IMR-90 (cell line): Measurements from ENCODE around the gene DNAH3. TPM values are rescaled to one million over a fixed set of nuclear protein-coding genes. Genes with fewer than 3 reads are reported as not detected.

ENCODE experiments used
- ATAC-seq: fragments of 200-7000 bp; cut with Tn5 transposase; 2 replicates; pipeline ENCODE4 v1.9.1; 2020; ENCODE audit warnings: low read depth, mild to moderate bottlenecking, moderate library complexity
- BruUV-seq: library from RNA; stranded (reverse); fragments of 400-500 nt; replicated peaks from 2 replicates; lab custom pipeline; 2021; lab: Mats Ljungman, UMichigan
- CTCF ChIA-PET: fragments of 300-600 bp; formaldehyde crosslinking; extraction: SDS; loops from one replicate; lab custom pipeline; 2021; ENCODE audit warnings: antibody characterized with exemption; lab: Yijun Ruan, JAX
- POLR2A ChIA-PET: fragments of 300-600 bp; sonication (Branson Sonifier 250); formaldehyde crosslinking; loops from one replicate; lab custom pipeline; 2022; ENCODE audit warnings: antibody characterized with exemption; ENCODE audit not compliant: unreplicated experiment; lab: Charles Lee
- DNase-seq: peaks from one replicate; pipeline ENCODE4 v3.0.0; 2013
- H2AFZ ChIP-seq: replicated peaks from 2 replicates; pipeline ENCODE3; 2013; ENCODE audit warnings: low read length, mild to moderate bottlenecking; ENCODE audit not compliant: poor library complexity
- H2AK5ac ChIP-seq: 2 replicates; pipeline ENCODE4 v1.6.1; 2013; ENCODE audit warnings: low read depth, low read length, inconsistent platforms
- H2AK9ac ChIP-seq: replicated peaks from 2 replicates; pipeline ENCODE3; 2013; ENCODE audit warnings: mild to moderate bottlenecking, low read depth, low read length, moderate library complexity; ENCODE audit not compliant: poor library complexity
- H2BK120ac ChIP-seq: 2 replicates; pipeline ENCODE4 v1.6.1; 2013; ENCODE audit warnings: low read depth, low read length, inconsistent platforms
- H2BK15ac ChIP-seq: 3 replicates; pipeline ENCODE4 v1.6.1; 2013; ENCODE audit warnings: low read depth, low read length, inconsistent platforms
- H2BK20ac ChIP-seq: 2 replicates; pipeline ENCODE4 v1.6.1; 2013; ENCODE audit warnings: low read depth, mild to moderate bottlenecking, inconsistent platforms, low read length, moderate library complexity
- H2BK5ac ChIP-seq: 2 replicates; pipeline ENCODE4 v1.6.1; 2013; ENCODE audit warnings: mild to moderate bottlenecking, low read depth, low read length, inconsistent platforms; ENCODE audit not compliant: poor library complexity, severe bottlenecking
- H3K14ac ChIP-seq: replicated peaks from 2 replicates; pipeline ENCODE4 v1.6.1; 2013; ENCODE audit warnings: low read depth, low read length, inconsistent platforms
- H3K18ac ChIP-seq: 2 replicates; pipeline ENCODE4 v1.6.1; 2013; ENCODE audit warnings: low read depth, low read length, control low read depth
- H3K23ac ChIP-seq: 2 replicates; pipeline ENCODE4 v1.6.1; 2013; ENCODE audit warnings: low read depth, low read length, inconsistent platforms
- H3K27ac ChIP-seq: 2 replicates; pipeline ENCODE4 v1.5.1; 2013; ENCODE audit warnings: mild to moderate bottlenecking, control low read depth, low read length; ENCODE audit not compliant: insufficient read depth
- H3K27me3 ChIP-seq: 2 replicates; pipeline ENCODE4 v1.6.1; 2013; ENCODE audit warnings: low read length; ENCODE audit not compliant: control insufficient read depth, insufficient read depth
- H3K36me3 ChIP-seq: 2 replicates; pipeline ENCODE4 v1.6.1; 2013; ENCODE audit warnings: low read length, mixed read lengths; ENCODE audit not compliant: control insufficient read depth, insufficient read depth
- H3K4ac ChIP-seq: 2 replicates; pipeline ENCODE4 v1.6.1; 2013; ENCODE audit warnings: low read depth, low read length, inconsistent platforms
- H3K4me1 ChIP-seq: 2 replicates; pipeline ENCODE4 v1.6.1; 2013; ENCODE audit warnings: low read length, mixed read lengths; ENCODE audit not compliant: control insufficient read depth, insufficient read depth
- H3K4me2 ChIP-seq: 2 replicates; pipeline ENCODE4 v1.6.1; 2013; ENCODE audit warnings: low read depth, mild to moderate bottlenecking, control low read depth, low read length, moderate library complexity
- H3K4me3 ChIP-seq: 2 replicates; pipeline ENCODE4 v1.5.1; 2013; ENCODE audit warnings: low read depth, mild to moderate bottlenecking, control low read depth, low read length, moderate library complexity; ENCODE audit not compliant: insufficient read depth
- H3K56ac ChIP-seq: 2 replicates; pipeline ENCODE4 v1.6.1; 2013; ENCODE audit warnings: low read length, inconsistent platforms; ENCODE audit not compliant: insufficient read depth; ENCODE audit errors: extremely low read depth
- H3K79me1 ChIP-seq, 2 experiments: 2 replicates each; pipeline ENCODE4 v1.6.1; 2013; ENCODE audit warnings: low read length in 2 of 2, inconsistent platforms in 1 of 2, low read depth in 1 of 2
- H3K9ac ChIP-seq: 2 replicates; pipeline ENCODE4 v1.6.1; 2013; ENCODE audit warnings: low read depth, low read length, control low read depth
- H3K9me1 ChIP-seq: 2 replicates; pipeline ENCODE4 v1.6.1; 2013; ENCODE audit warnings: low read length, inconsistent platforms; ENCODE audit not compliant: insufficient read depth
- H3K9me3 ChIP-seq: 2 replicates; pipeline ENCODE4 v1.6.1; 2013; ENCODE audit warnings: low read length; ENCODE audit not compliant: control insufficient read depth, insufficient read depth
- H4K20me1 ChIP-seq: 2 replicates; pipeline ENCODE4 v1.6.1; 2013; ENCODE audit warnings: low read length, inconsistent platforms; ENCODE audit not compliant: insufficient read depth
- H4K5ac ChIP-seq: 2 replicates; pipeline ENCODE4 v1.6.1; 2013; ENCODE audit warnings: mild to moderate bottlenecking, low read depth, low read length, control low read depth
- H4K8ac ChIP-seq, 2 experiments: 2 replicates each; pipeline ENCODE4 v1.6.1; 2013; ENCODE audit warnings: low read depth in 2 of 2, low read length in 2 of 2, control low read depth in 1 of 2, inconsistent platforms in 1 of 2
- H4K91ac ChIP-seq: 2 replicates; pipeline ENCODE4 v1.6.1; 2013; ENCODE audit warnings: low read depth, low read length, inconsistent platforms; ENCODE audit not compliant: insufficient read depth
- BHLHE40 ChIP-seq: fragments of 150-350 bp; IDR thresholded peaks from 2 replicates; pipeline ENCODE4 v1.6.1; 2016; ENCODE audit warnings: mild to moderate bottlenecking, low read depth, low read length
- CEBPB ChIP-seq: IDR thresholded peaks from 2 replicates; pipeline ENCODE4 v1.6.1; 2012; ENCODE audit warnings: low read depth, low read length, improper control_type of control experiment
- CHD1 ChIP-seq: IDR thresholded peaks from 2 replicates; pipeline ENCODE4 v1.6.1; 2012; ENCODE audit warnings: low read depth, low read length, improper control_type of control experiment
- FOS ChIP-seq: fragments of 150-350 bp; IDR thresholded peaks from 2 replicates; pipeline ENCODE4 v1.6.1; 2016; ENCODE audit warnings: low read depth, low read length
- MAFK ChIP-seq: IDR thresholded peaks from 2 replicates; pipeline ENCODE4 v1.6.1; 2012; ENCODE audit warnings: low read depth, low read length, improper control_type of control experiment
- MAZ ChIP-seq: IDR thresholded peaks from 2 replicates; pipeline ENCODE4 v1.6.1; 2012; ENCODE audit warnings: low read depth, mild to moderate bottlenecking, low read length, improper control_type of control experiment, moderate library complexity, borderline replicate concordance
- MXI1 ChIP-seq: IDR thresholded peaks from 2 replicates; pipeline ENCODE4 v1.6.1; 2012; ENCODE audit warnings: low read depth, mild to moderate bottlenecking, low read length, moderate library complexity, borderline replicate concordance
- NFE2L2 ChIP-seq: fragments of 150-350 bp; IDR thresholded peaks from 2 replicates; pipeline ENCODE4 v1.6.1; 2016; ENCODE audit warnings: low read depth, mild to moderate bottlenecking, low read length
- POLR2A ChIP-seq: IDR thresholded peaks from 2 replicates; pipeline ENCODE4 v1.6.1; 2012; ENCODE audit warnings: mild to moderate bottlenecking, low read depth, low read length
- RAD21 ChIP-seq: IDR thresholded peaks from 2 replicates; pipeline ENCODE4 v1.6.1; 2012; ENCODE audit warnings: low read length, improper control_type of control experiment
- RCOR1 ChIP-seq: IDR thresholded peaks from 2 replicates; pipeline ENCODE4 v1.6.1; 2012; ENCODE audit warnings: mild to moderate bottlenecking, low read length, improper control_type of control experiment; ENCODE audit not compliant: insufficient replicate concordance
- RFX5 ChIP-seq: IDR thresholded peaks from 2 replicates; pipeline ENCODE4 v1.8.0; 2012; ENCODE audit warnings: low read depth, mild to moderate bottlenecking, low read length, moderate library complexity
- WGBS, 2 experiments: methylation state at CpG; one replicate each; pipeline versions ENCODE4 v1.1.5 to v1.1.7; 2013; ENCODE audit warnings: missing lambda C conversion rate in 2 of 2; ENCODE audit not compliant: insufficient read length in 1 of 2; ENCODE audit errors: extremely low coverage in 2 of 2; 5-methylcytosine and 5-hydroxymethylcytosine counted together
- dilution Hi-C: fragments of 300-500 bp; cut with HindIII; formaldehyde crosslinking; loops from one replicate; pipeline ENCODE4 v1.14.3; 2018; ENCODE audit warnings: low sequenced_read_pairs; ENCODE audit not compliant: unreplicated experiment
- in situ Hi-C: fragments of 300-500 bp; cut with MboI; formaldehyde crosslinking; loops from 3 replicates; pipeline ENCODE4 v1.14.3; 2019; ENCODE audit warnings: low sequenced_read_pairs, inconsistent platforms, mixed read lengths
- intact Hi-C: fragments of 100-400 bp; cut with micrococcal nuclease; formaldehyde crosslinking; loops from 2 replicates; pipeline ENCODE4 v1.10.0; 2022
- polyA plus RNA-seq, 3 experiments: library from polyadenylated mRNA; depleted of rRNA; stranded (reverse); fragments of >200 nt; gene quantifications; 2 replicates each; pipeline ENCODE4 v1.2.3, GENCODE V29; 2012; ENCODE audit warnings: low replicate concordance in 1 of 3
- total RNA-seq: library from RNA; depleted of rRNA; stranded (reverse); fragments of >200 nt; gene quantifications from 2 replicates; pipeline ENCODE4 v1.2.3, GENCODE V29; 2012
- TF ChIP-seq, protein P1 (sequence below): conservative IDR thresholded peaks from 2 replicates; pipeline ENCODE4 v1.5.1; 2012; ENCODE audit warnings: mild to moderate bottlenecking, low read depth, low read length, improper control_type of control experiment
- TF ChIP-seq, protein P2 (sequence below): fragments of 150-350 bp; IDR thresholded peaks from 2 replicates; pipeline ENCODE4 v1.6.1; 2017; ENCODE audit warnings: mild to moderate bottlenecking, antibody characterized with exemption, low read length, low read depth
- TF ChIP-seq, protein P3 (sequence below): fragments of 150-350 bp; IDR thresholded peaks from 2 replicates; pipeline ENCODE4 v1.6.1; 2016; ENCODE audit warnings: low read depth, mild to moderate bottlenecking, low read length, moderate library complexity, borderline replicate concordance

Gene DNAH3
- total and polyA plus RNA-seq, 2 of the 4 experiments (the other 2 are of a cell fraction) = not detected

- peak overlapping the region; percentile 46 for H4K91ac ChIP-seq
- peak overlapping the region; percentile 83 for H3K23ac ChIP-seq
- H3K4me2 ChIP-seq = peak overlapping the region; percentile 65
- peak overlapping the region; percentile 54 for H3K14ac ChIP-seq
- peaks cover 14% of the 10 kb centered on the region for H3K4me1 ChIP-seq
- in situ Hi-C loops (loop anchor here (25.0 kb wide), 1 partner anchor 1170 kb away; no protein-coding TSS in a partner anchor), dilution Hi-C loops (no loop called here), intact Hi-C loops (no loop called here)
- H3K27ac ChIP-seq = peak overlapping the region; percentile 50
- H2BK120ac ChIP-seq = peak overlapping the region; percentile 81
- H3K79me1 ChIP-seq = peaks cover 6 to 36% of the 10 kb centered on the region in 2 experiments; a peak in 3 of 4 replicates
- no peak overlapping the region for H3K9ac ChIP-seq
- peaks cover 39% of the 10 kb centered on the region for H3K36me3 ChIP-seq
- peaks cover 17% of the 10 kb centered on the region for H4K20me1 ChIP-seq
- H3K4ac ChIP-seq = peak overlapping the region; percentile 93
- no peak overlapping the region for H2AK9ac ChIP-seq
- no peak for TF ChIP-seq RFX5
- no peak for TF ChIP-seq RCOR1
- no peak for TF ChIP-seq POLR2A
- TF ChIP-seq, protein P1, sequence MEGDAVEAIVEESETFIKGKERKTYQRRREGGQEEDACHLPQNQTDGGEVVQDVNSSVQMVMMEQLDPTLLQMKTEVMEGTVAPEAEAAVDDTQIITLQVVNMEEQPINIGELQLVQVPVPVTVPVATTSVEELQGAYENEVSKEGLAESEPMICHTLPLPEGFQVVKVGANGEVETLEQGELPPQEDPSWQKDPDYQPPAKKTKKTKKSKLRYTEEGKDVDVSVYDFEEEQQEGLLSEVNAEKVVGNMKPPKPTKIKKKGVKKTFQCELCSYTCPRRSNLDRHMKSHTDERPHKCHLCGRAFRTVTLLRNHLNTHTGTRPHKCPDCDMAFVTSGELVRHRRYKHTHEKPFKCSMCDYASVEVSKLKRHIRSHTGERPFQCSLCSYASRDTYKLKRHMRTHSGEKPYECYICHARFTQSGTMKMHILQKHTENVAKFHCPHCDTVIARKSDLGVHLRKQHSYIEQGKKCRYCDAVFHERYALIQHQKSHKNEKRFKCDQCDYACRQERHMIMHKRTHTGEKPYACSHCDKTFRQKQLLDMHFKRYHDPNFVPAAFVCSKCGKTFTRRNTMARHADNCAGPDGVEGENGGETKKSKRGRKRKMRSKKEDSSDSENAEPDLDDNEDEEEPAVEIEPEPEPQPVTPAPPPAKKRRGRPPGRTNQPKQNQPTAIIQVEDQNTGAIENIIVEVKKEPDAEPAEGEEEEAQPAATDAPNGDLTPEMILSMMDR = no peak
- 0 out of 2 replicates have a peak, but pooled peaks have one; percentile 23 for TF ChIP-seq MAZ
- TF ChIP-seq CEBPB = peak; percentile 95
- no peak for TF ChIP-seq NFE2L2
- no peak for TF ChIP-seq MXI1
- TF ChIP-seq RAD21 = no peak
- TF ChIP-seq BHLHE40 = peak; percentile 22; the same call in 1 of the 2 replicates
- no peak for TF ChIP-seq CHD1
- TF ChIP-seq, protein P2, sequence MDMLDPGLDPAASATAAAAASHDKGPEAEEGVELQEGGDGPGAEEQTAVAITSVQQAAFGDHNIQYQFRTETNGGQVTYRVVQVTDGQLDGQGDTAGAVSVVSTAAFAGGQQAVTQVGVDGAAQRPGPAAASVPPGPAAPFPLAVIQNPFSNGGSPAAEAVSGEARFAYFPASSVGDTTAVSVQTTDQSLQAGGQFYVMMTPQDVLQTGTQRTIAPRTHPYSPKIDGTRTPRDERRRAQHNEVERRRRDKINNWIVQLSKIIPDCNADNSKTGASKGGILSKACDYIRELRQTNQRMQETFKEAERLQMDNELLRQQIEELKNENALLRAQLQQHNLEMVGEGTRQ = no peak
- TF ChIP-seq MAFK = no peak
- peak; percentile 91 for TF ChIP-seq FOS
- TF ChIP-seq, protein P3, sequence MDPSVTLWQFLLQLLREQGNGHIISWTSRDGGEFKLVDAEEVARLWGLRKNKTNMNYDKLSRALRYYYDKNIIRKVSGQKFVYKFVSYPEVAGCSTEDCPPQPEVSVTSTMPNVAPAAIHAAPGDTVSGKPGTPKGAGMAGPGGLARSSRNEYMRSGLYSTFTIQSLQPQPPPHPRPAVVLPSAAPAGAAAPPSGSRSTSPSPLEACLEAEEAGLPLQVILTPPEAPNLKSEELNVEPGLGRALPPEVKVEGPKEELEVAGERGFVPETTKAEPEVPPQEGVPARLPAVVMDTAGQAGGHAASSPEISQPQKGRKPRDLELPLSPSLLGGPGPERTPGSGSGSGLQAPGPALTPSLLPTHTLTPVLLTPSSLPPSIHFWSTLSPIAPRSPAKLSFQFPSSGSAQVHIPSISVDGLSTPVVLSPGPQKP = no peak
- peak overlapping the region; percentile 86 for H2BK20ac ChIP-seq
- H3K56ac ChIP-seq = peak overlapping the region; percentile 7; the same call in 1 of the 2 replicates
- peak overlapping the region; percentile 60 for H2AFZ ChIP-seq
- H3K27me3 ChIP-seq = no peaks in the 10 kb centered on the region
- peak overlapping the region in 1 of 2 experiments; percentile 70; a peak in 2 of 4 replicates for H4K8ac ChIP-seq
- H3K9me3 ChIP-seq = no peaks in the 10 kb centered on the region
- peak overlapping the region; percentile 45; the same call in 2 of the 3 replicates for H2BK15ac ChIP-seq
- H2BK5ac ChIP-seq = peak overlapping the region; percentile 88
- no CpG with 5 or more reads among the region's 9 CpGs for WGBS, 2 experiments
- ChIA-PET CTCF (interaction anchor here (0.7 kb wide), 1 partner anchor 1640 kb away, joined by 3 read pairs; no protein-coding TSS in a partner anchor), POLR2A (interaction anchor here (0.6 kb wide), 1 partner anchor 26 kb away, joined by 3 read pairs; no protein-coding TSS in a partner anchor)
- peak overlapping the region; percentile 62 for H2AK5ac ChIP-seq
- no peak overlapping the region for H3K4me3 ChIP-seq
- H3K18ac ChIP-seq = peak overlapping the region; percentile 70; the same call in 1 of the 2 replicates
- H3K9me1 ChIP-seq = peaks cover 26% of the 10 kb centered on the region
- BruUV-seq = no TSS peak
- DNase-seq (peak; percentile 98), ATAC-seq (peak; percentile 88)
- H4K5ac ChIP-seq = no peak overlapping the region
These were observed 16.7 kb upstream of the DNAH3 start for GRCh38 chr16:21167360-21167759.
